Measurements from ENCODE around the gene ACSBG1.
"Not testable (repeated sequence)": the region's sequence is repeated elsewhere in the genome, so short reads cannot be mapped to it uniquely, and the experiment has no call there.

ACSBG1 gene

DNA sequence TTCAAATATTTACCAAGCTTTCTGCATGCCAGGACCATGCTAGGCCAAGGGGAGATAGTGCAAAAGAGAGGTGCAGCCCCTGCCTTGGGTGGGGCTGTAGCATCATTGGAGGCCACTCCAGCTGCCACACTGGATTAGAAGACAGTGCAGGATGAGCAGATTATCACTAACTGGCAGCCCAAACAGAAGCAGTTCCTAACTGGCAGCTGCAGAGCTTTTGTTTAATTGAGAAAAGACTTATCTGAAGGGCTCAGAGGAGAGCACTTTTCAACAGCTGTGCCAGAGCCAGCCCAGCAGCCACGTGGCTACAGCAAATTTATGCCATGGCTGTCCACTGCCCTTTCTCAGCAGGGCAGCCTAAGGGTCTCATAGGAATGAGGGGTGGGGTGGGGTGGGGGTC lies 13.5 kb upstream of the ACSBG1 start:
- no peak for DNase-seq

GRCh38 chr15:78245976-78246620 lies 11.7 kb upstream of the ACSBG1 start:
- DNase-seq, result not testable (repeated sequence)

DNA sequence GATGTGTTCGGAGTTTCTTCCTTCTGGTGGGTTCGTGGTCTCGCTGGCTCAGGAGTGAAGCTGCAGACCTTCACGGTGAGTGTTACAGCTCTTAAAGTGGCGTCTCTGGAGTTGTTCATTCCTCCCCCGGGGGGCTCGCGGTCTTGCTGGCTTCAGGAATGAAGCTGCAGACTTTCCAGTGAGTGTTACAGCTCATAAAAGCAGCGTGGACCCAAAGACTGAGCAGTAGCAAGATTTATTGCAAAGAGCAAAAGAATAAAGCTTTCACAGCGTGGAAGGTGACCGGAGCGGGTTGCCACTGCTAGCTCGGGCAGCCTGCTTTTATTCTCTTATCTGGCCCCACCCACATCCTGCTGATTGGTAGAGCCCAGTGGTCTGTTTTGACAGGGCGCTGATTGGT lies 11.0 kb upstream of the ACSBG1 start:
- DNase-seq, result not testable (repeated sequence)

DNA sequence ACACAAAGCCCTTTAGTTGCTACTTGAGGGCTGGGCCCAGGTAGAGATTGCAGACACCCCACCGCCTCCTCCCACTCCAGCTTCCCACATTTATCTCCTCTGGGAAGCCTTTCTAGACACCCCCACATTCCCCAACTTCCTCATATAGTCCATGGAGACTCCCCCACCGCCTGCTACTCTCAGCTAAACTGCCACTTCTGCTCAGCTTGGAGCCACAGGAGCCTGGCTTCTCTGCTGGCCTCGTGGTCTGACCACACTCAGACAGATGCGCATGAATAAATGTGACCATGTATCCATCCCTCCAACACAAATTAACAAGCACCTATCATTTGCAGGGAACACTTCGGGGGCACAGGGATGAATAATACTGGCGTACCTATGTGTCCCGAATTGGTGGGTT lies 10.5 kb upstream of the ACSBG1 start:
- DNase-seq, result no peak

DNA sequence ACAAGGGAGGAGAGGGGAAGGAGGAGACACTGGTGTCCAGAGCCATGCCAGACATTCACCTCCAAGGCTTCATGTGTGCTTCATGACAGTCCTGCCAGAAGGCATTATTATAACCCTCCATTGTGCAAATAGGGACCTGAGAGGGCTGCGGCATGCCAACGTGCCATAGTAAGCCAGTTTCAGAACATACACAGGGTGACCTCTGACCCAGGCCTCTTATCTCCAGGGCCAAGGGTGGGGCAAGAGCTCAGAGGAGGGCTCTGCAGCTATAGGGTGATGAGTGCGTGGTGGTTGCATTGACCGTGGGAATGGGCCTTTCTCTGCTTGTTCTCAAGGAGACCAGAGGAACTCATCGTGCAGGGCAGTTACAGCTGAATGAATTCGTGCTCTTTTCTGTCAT lies 9.7 kb upstream of the ACSBG1 start:
- DNase-seq, result no peak

GRCh38 chr15:78243491-78243941 lies 9.2 kb upstream of the ACSBG1 start:
- no peak for DNase-seq

- no peak for DNase-seq
These were observed 8.7 kb upstream of the ACSBG1 start for GRCh38 chr15:78243058-78243457.

GRCh38 chr15:78242128-78242527 lies 7.8 kb upstream of the ACSBG1 start:
- DNase-seq, result no peak

GRCh38 chr15:78241017-78241416 lies 6.7 kb upstream of the ACSBG1 start:
- no peak for DNase-seq

- DNase-seq, result no peak
These were observed 5.4 kb upstream of the ACSBG1 start for GRCh38 chr15:78239811-78240210.

GRCh38 chr15:78237146-78237545 lies 2.8 kb upstream of the ACSBG1 start:
- DNase-seq, result no peak

GRCh38 chr15:78236491-78236890 lies 2.1 kb upstream of the ACSBG1 start:
- no peak for DNase-seq

- DNase-seq, result no peak
These were observed 869 bp downstream of the ACSBG1 start for GRCh38 chr15:78233496-78233895.

- no peak for DNase-seq
These were observed 1.4 kb downstream of the ACSBG1 start for GRCh38 chr15:78232951-78233350.

DNA sequence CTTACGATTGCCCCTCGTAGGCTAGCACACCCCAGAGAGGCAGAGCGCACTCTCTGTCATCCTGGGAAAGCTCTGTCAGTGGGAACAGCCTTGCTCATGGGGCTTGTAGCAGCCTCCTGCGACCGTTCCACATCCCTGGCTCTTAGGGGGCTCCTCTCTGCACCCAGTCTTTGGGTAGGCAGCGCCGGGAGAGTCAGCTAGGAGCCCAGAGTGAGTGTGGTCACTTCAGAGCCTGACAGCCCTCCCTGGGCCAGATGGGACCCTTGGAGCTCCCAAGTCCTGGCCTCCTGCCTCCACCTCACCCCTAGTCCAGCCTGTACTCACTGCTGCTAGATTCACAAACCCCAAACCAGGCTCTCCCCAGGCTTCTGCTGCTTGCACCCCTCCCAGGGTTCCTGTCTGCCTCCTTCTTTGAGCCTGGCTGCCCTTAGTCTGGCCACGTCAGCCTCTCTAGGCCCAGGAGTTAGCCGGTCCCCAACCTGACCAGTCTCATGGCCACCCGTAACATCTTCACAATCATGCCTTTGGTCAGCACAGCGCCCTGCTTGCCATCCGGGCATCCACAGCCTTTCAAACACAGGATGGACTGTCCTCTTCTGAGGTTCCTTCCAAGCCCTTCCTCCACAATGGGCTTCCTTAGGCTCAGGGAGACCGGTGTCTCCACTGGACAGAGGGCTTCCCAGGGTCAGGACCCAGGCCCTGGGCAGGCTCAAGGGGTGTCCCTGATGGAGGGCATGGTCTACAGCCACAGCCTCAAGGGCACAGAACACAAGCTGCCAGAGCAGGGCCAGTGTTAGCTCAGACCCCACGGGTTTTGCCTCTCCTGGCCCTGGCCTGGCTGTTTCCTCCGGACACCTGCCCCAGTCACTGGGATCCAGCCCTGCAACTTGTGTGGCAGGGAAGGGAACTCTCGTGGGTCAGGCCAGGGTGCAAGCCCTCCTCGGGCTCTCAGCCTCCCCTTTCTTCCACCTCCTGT lies 4.6 kb downstream of the ACSBG1 start:
- DNase-seq, result no peak

GRCh38 chr15:78228356-78228996 lies 5.9 kb downstream of the ACSBG1 start:
- DNase-seq, result no peak

GRCh38 chr15:78225783-78226541 lies 8.4 kb downstream of the ACSBG1 start:
- DNase-seq, result no peak

GRCh38 chr15:78224023-78224411 lies 10.3 kb downstream of the ACSBG1 start:
- DNase-seq, result no peak

GRCh38 chr15:78223396-78224022 lies 10.9 kb downstream of the ACSBG1 start:
- DNase-seq, result no peak

DNA sequence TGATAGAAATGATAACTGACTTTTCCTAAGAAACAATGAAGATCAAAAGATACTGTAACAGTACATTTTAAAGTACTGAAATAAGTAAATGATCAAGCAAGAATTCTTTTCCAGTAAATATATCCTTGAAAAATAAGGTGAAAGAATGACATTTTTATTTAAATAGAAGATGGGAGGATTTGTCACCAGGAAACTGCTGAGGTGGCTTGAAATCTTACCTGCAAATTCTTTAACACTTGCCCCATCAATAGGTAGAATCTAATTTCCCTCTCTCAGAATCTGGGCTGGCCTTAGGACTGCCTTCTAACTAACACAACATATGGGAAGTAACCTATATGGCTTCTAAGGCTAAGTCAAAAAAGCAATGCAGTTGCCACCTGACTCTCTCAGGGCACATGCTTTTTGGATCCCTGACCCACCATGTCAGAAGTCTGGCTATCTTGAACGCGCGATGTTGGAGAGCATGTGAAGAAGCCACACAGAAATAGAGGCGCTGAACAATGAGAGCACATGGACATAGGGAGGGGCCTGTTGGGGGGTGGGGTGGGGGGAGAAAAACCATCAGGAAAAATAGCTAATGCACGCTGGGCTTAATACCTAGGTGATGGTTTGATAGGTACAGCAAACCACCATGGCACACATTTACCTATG lies 11.5 kb downstream of the ACSBG1 start:
- no peak for DNase-seq

- DNase-seq, result no peak
These were observed 13.7 kb downstream of the ACSBG1 start for GRCh38 chr15:78220713-78221112.
